Measurements from ENCODE around the gene SOX18. TPM values are rescaled to one million over a fixed set of nuclear protein-coding genes. Genes with fewer than 3 reads are reported as not detected.

SOX18 gene
- total RNA-seq, 1 donor from 2014 or later = 28.1 TPM

- no peak for DNase-seq (ENCODE audit: low spot score)
These were observed 19.2 kb upstream of the SOX18 start for GRCh38 chr20:64068386-64069208.

- DNase-seq (ENCODE audit: low spot score) = no peak
These were observed 18.4 kb upstream of the SOX18 start for GRCh38 chr20:64067733-64068307.

- DNase-seq (ENCODE audit: low spot score) = no peak
These were observed 17.7 kb upstream of the SOX18 start for GRCh38 chr20:64067005-64067632.

DNA sequence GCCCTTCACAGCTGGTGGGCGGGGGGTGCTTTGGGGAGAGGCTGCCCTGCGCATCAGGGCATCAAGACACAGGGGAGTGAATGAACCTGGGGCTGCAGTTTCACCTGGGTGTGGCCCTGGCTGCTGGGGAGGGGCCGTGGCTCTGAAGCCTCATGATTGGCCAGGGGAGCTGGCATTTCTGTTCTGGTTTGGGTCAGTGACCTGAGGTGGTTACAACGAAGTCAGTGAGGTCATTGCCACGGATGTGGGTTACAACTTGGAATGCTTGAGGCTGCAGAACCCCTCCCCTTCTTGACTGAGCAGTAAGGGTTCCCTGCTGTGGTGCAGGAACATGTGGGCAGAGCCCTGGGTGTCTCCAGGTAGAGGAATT lies 16.5 kb upstream of the SOX18 start:
- DNase-seq (ENCODE audit: low spot score) = no peak

DNA sequence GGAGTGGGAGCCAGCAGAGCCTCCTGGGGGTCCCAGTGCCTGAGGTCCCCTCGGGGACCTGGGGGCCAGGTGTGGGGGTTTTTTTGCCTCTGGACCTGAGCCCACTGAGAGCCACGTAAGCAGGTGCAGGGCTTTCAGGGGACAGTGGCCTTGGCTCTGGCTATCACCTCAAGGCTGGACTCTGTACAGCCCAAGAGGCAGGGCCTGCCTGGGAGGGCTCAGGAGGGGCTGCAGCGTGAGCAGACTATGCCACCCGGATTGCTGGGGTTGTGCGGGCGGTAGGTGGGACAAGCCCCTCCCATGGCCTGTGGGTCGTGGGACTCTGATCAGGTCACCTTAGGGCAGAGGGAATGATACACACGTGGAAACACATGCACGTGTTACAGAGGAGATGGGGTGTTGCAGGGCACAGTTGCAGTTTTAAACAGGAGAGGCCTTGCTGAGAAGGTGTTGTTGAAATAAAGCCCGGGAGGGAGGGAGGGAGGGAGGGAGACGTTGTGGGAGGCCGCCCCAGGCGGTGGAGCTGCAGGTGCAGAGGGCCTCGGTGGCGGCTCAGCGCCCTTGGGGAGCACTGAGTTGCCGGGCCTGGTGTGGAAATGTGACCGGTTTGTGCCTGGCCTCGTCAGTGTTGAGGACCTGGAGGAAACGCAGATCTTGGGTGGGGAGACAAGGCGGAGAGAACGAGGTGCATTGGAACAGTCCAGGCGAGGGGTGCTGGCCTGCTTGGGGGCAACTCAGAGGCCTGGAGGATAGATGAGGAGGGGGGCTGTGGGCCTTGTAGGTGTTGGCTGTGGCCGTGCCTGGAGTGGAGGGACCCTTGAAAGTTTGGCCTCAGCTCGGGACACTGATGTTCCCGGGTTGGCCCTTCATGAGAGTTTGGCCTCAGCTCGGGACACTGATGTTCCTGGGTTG lies 15.9 kb upstream of the SOX18 start:
- DNase-seq (ENCODE audit: low spot score) = no peak

DNA sequence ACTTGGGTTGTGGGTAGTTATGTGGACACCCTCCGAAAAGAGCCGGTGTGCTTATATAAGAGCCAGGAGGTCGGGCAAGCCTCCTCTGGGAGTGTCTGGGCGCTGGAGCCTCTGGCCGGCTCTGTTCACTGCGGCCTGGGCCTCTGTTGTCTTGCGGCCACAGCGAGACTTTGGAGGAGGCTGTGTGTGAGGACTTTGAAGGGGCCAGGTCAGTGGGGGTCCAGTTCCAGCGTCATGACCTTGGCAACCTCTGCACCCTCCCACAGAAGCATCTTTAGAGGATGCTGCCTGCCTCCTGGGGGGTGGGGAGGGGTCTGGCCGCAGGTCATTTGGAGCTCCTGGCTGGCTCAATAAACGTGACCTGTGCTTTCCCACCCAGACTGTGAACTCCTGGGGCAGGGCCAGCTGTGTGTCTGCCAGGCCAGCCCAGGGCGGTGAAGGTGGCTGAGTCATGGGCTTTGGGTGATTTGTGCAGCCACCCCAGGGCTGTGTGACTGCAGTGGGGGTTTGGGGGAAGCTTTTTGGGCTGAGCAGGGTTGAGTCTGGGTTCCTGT lies 14.8 kb upstream of the SOX18 start:
- no peak for DNase-seq (ENCODE audit: low spot score)

GRCh38 chr20:64063389-64064144 lies 14.1 kb upstream of the SOX18 start:
- DNase-seq (ENCODE audit: low spot score) = no peak

GRCh38 chr20:64062596-64063388 lies 13.4 kb upstream of the SOX18 start, which contains the start of gene TCEA2:
TCEA2 (plus strand) TSS chr20:64063198; CDS start chr20:64063313, 115 bp downstream.
- DNase-seq (ENCODE audit: low spot score) = peak; percentile 98

- DNase-seq (ENCODE audit: low spot score) = no peak
These were observed 12.8 kb upstream of the SOX18 start for GRCh38 chr20:64062276-64062595.

GRCh38 chr20:64058536-64058935 lies 9.1 kb upstream of the SOX18 start:
- no peak for DNase-seq (ENCODE audit: low spot score)

DNA sequence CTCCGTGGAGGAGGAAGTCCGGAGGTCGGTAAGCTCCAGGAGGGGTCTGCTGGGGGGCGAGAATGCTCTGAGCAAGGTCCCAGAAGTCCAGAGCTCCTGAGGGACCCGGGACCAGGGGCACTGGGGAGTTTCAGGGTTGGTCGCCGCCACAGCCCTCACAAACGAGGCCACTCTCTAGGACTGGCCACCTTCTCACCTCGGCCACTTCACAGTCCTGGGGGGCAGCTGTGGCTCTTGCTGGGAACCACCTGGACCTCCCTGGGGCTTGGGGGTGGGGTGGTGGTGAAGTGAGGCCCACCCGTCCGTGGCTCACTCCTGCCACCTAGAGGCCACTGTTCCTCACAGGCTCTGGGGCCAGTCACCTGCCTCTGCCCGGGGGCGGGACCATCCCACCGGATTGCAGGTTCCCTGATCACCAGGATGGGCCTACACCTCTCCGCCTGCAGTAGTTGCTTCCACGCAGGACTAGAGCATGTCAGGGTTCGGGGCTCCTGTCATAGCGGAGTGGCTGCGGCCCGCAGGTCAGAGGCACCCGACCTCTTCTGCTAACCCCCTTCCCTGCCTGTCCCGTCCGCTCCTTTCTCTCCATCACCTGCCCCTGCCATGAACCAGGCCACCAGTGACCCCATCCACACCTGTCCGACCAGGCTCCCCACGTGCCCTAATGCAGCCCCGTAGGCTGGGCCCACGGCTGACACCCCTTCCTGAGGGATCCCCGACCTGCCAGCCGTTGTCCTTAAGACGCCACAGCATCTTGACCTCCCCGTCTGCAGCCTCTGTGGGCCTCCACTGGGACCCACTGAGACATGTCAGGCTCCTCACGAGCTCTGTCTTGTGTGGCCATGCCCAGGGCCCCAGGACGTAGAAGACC lies 8.4 kb upstream of the SOX18 start:
- peak; percentile 74 for DNase-seq (ENCODE audit: low spot score)

DNA sequence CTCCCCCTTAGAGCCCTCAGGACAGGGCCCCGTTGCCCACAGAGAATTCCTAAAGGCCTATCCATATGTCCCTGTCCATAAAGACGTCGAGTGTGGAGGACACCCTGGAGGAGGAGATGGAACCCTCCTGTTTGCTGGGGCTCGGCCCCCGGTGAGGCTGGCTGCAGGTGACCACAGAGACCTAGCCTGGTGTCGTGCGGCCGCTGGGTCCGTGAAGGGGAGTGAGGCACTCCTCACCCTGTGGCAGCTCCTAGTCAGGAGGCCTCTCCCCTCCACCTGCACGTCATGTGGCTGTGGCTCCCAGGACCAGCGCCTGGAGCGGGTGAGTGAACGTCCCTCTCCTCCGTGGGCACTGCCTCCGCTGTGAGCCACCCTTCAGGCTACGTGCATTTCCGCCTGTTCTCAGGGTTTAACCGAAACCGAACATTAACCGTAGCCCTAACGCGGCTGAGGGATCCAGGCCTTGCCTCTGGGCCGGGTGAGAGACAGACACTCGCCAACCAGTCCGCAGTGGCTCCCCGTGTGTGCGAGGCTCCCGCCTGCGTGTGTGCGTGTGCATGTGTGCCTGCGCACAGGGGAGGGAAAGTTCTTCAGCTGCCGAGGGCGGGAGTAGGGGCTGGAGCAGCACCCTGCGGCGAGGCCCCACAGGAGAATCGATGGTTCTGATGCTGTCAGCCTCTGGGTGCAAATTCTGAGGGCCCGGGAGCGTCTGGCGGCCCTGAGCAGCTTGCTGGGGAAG lies 7.6 kb upstream of the SOX18 start:
- DNase-seq (ENCODE audit: low spot score) = no peak

DNA sequence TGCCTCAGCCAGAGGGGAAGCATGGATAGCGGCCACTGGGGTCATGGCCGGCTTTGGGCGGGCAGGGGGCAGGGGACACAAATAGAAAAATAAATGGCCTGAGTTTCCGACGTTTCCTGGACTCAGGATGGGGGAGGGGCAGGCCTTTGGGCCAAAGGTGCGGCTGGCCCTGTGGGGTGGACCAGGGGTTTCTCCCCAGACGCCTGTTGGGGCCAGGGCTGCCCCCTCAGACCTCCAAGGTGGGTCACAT lies 7.1 kb upstream of the SOX18 start:
- DNase-seq (ENCODE audit: low spot score) = no peak

DNA sequence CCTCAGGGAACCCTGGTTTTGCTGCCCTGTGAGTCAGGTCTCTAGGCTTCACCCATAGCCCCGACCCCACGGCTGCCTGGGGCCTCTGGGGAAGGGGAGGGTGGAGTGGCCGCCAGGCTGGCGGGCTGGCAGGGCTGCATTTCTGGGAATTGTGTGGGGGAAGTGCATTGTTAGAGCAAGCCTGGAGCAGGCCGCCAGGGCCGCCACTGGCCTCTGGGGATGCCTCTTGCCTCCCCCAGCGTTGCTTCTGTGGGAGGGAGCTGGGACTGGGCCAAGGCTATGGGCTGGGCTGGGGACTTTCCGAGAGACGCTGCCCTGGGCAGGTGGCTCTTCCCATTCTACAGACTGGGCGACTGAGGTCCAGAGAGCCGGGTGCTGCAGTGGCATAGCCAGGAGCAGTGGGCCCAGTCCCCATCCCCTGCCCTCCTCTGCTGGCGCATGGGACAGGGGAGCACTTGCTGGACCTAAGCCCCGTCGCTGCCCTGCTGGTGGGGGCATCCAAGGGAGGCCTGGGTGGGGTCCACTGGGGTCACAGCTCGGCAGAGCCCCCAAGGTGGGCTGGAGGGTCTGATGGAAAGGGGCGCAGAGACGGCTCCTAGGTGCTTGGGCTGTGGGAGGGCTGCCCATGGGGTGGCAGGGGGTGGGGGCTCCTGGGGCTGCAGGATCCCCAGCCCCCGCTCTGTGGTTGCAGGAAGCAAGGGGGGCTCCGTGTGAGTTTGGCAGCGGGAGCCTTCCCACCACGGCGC lies 6.6 kb upstream of the SOX18 start:
- DNase-seq (ENCODE audit: low spot score) = no peak

DNA sequence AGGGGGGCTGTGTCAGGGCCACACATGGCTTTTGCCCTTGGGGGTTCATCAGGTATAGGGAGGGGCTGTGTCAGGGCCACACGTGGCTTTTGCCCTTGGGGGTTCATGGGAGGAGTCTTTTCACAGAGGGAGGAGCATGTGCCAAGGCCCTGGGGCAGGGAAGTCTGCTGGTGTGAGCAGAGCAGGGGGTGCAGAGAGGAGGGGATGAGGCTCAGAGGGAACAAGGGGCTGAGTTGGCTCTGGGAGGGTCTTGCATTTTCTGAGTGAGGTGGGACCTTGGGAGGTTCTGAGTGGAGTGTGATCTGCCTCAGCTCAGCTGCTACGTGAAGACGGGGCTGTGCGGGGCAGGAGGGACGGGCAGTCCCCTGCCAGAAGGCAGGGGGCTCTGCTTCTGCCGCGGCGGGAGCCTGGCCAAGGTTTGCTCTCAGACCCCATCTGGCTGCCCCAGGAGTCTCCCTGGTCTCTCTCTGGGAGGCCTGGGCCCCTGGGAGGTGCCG lies 6.0 kb upstream of the SOX18 start:
- no peak for DNase-seq (ENCODE audit: low spot score)

GRCh38 chr20:64053841-64054661 lies 4.6 kb upstream of the SOX18 start:
- no peak for DNase-seq (ENCODE audit: low spot score)

Measured in ureter (tissue), 1 donor.